ENCODE results near the gene PROZ. TPM values are rescaled to one million over a fixed set of nuclear protein-coding genes. Genes with fewer than 3 reads are reported as not detected.
"Not testable (repeated sequence)": the region's sequence is repeated elsewhere in the genome, so short reads cannot be mapped to it uniquely, and the experiment has no call there.

PROZ gene, protein sequence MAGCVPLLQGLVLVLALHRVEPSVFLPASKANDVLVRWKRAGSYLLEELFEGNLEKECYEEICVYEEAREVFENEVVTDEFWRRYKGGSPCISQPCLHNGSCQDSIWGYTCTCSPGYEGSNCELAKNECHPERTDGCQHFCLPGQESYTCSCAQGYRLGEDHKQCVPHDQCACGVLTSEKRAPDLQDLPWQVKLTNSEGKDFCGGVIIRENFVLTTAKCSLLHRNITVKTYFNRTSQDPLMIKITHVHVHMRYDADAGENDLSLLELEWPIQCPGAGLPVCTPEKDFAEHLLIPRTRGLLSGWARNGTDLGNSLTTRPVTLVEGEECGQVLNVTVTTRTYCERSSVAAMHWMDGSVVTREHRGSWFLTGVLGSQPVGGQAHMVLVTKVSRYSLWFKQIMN
- total RNA-seq (not detected), polyA plus RNA-seq (not detected), total RNA-seq (0 reads per million in 6 experiments)

DNA sequence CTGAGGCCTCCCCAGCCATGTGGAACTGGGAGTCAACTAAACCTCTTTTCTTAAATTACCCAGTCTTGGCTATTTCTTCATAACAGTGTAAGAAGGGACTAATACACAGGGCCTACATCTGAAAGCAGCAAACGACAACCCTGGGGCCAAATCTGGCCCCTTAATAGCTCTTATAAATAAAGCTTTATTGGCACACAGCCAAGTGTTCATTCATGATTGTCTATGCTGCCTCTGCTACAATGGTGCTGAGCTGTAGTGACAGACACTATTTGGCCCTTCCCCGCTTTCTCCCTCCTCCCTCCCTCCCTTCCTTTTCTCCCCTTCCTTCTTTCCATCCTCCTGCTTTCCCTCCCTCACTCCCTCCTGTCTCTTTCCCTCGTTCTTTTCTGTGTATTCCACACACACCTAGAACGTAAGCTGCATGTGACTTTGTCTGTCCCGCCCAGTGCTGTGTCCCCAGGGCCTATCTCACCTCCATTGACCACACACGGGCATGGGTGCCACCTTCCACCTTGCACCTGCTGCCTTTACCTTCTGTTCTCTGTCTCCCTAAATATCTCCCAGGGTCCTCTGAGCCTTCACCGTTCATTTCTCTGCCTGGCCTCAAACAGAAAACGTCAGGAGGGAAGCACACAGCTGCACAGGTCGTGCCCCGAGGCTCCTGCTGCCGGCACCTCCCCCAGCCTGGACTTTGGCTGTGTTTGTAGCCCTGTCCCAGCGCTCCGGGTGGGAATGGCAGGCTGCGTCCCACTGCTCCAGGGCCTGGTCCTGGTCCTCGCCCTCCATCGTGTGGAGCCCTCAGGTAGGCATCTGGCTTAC is at the start of gene PROZ:
PROZ (plus strand) TSS at position 720 of the 819 bp plus-strand sequence; CDS start at position 733, 13 bp downstream.
- no peak for ATAC-seq
- Mint-ChIP-seq H3K36me3 (no peaks in the 10 kb centered on the region), H3K27me3 (no peaks in the 10 kb centered on the region), H3K4me3 (no peak within 1 kb of the TSS), H3K4me1 (peaks cover 14 to 24% (median 21%) of the 10 kb centered on the region in 4 donors), H3K9me3 (peaks cover 0 to 10% (median 0%) of the 10 kb centered on the region in 9 donors), H3K27ac (peak within 1 kb of the TSS in 1 of 10 donors; percentile 65)
- no peak for DNase-seq
- POLR2A ChIA-PET, result no interaction called here

DNA sequence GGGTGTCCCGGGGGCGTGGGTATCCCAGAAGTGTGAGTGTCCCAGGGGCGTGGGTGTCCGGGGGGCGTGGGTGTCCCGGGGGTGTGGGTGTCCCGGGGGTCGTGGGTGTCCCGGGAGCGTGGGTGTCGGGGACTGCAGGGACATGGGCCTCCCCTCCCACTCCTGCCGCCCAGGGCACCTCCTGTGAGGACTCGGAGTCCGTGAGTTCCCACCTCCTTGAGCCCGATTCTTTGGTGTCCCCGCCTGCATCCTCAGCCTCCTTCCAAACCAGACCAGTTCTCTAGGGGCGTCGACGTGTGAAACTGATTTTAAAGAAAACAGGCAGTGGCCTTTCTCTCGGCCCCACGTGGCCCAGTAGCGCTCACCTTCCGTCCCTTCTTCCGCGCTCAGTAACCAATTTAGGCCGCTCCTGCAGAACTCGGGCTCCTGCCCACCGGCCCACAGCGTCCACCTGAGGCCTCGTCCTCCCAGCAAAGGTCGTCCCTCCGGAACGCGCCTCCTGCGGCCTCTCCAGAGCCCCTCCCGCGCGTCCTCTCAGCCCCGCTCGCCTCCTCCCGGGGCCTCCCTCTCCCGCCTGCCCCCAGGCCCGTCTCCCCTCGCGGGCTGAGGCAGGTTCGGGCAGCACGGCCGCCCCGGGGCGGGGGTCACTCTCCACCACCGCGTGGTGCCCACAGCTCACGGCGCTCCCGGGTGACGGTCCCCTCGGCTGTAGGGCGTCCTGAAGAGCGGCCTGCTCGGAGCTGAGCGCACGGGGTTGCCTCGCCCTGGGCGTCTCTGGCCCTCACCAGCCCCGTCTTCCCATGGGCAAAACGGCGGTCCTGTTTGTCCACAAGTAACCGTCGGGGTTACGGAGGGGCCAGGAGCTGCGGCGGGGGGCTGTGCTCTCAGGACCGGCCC is 49.0 kb upstream of the PROZ start:
- ATAC-seq, result peak; percentile 13 to 17

DNA sequence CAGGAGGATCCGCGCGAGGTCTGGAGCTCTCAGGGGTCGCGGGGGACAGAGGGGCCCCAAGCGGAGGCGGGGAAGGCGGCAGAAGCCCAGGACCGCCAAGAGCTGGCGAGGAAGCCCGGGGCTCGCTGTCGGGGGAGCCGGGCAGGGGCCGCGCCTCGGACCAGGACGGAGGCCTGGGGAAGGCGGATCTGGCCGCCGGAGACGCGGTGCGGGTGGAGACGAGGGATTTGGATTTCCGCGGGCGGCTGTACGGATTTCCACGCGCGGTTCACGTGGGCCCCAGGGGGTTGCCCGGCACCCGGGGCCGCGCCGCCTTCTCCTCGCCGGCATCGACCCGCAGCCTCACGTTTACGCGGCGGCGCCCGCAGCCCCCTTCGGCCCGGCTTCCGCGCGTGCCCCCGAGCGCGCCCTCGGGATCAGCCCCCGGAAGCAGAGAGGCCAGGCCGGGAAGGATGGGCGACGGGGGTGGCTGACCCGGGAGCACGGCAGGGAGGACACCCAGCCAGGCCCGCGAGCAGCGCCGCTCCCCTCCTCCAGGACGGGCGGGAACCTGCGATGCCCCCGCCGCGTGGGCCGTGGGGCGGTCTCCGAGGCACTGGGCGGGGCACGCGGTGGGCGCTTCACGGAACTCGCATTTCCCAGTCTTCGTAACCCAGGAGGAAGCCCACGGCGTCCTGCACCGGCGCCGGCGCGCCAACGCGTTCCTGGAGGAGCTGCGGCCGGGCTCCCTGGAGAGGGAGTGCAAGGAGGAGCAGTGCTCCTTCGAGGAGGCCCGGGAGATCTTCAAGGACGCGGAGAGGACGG is 48.2 kb upstream of the PROZ start:
- ATAC-seq, result peak; percentile 73 to 87
- Mint-ChIP-seq H3K27me3 (peaks cover 0 to 6% (median 0%) of the 10 kb centered on the region in 5 donors), H3K4me1 (peaks cover 0 to 3% (median 2%) of the 10 kb centered on the region in 4 donors), H3K4me3 (peak overlapping the region; percentile 20 to 79 (median 56)), H3K36me3 (no peaks in the 10 kb centered on the region), H3K27ac (no peak overlapping the region), H3K9me3 (no peaks in the 10 kb centered on the region)
- DNase-seq, result peak in 6 of 10 donors; percentile 13 to 63 (median 34)
- POLR2A ChIA-PET, result interaction anchor here (1.4 kb wide), 1 partner anchor 36 kb away, joined by 4 read pairs; no protein-coding TSS in a partner anchor

More for the DNA sequence above, 49.0 kb upstream of the PROZ start:
- Mint-ChIP-seq H3K4me1 (peaks cover 0 to 3% (median 2%) of the 10 kb centered on the region in 4 donors), H3K27me3 (peaks cover 0 to 8% (median 0%) of the 10 kb centered on the region in 5 donors), H3K36me3 (no peaks in the 10 kb centered on the region), H3K27ac (no peak overlapping the region), H3K9me3 (no peaks in the 10 kb centered on the region), H3K4me3 (peak overlapping the region; percentile 32 to 80 (median 61))
- peak in 1 of 10 donors; percentile 58 for DNase-seq
- POLR2A ChIA-PET, result interaction anchor here (1.4 kb wide), 1 partner anchor 37 kb away, joined by 4 read pairs; no protein-coding TSS in a partner anchor

DNA sequence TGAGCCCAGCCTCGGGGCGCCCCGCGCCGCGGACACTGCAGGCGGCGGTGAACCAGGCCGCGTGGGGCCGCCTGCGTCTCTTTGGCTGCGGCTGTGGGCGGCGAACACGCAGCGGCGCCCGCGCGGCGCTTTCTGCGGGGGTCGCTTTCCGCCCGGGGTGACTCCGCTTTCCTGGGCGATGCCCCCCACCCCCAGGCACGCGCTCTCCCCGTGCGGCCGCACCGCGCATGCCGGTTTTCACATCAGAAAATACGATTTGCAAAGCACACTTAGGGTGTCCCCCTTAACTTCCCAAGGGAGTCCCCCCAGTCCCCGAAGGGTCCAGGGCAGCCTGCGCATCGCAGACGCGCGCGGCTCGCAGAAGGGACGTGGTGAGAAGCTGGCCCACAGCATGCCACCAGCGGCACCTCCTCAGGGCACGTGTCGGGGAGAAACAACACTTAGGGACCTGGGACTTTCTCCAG is 47.6 kb upstream of the PROZ start:
- POLR2A ChIA-PET, result no interaction called here
- Mint-ChIP-seq H3K9me3 (no peaks in the 10 kb centered on the region), H3K4me3 (peak overlapping the region in 9 of 10 donors; percentile 39 to 77 (median 64)), H3K36me3 (no peaks in the 10 kb centered on the region), H3K4me1 (peaks cover 0 to 3% (median 2%) of the 10 kb centered on the region in 4 donors), H3K27ac (no peak overlapping the region), H3K27me3 (peaks cover 0 to 6% (median 0%) of the 10 kb centered on the region in 5 donors)
- DNase-seq, result peak in 1 of 10 donors; percentile 47
- ATAC-seq, result peak; percentile 38 to 61

DNA sequence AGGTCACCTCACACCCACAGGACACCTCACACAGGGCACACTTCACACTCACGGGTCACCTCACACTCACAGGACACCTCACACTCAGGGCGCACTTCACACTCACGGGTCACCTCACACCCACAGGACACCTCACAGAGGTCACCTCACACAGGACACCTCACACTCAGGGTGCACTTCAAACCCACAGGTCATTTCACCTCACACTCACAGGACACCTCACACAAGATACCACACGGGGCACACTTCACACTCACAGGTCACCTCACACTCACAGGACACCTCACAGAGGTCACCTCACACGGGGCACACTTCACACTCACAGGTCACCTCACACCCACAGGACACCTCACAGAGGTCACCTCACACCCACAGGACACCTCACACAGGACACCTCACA is 46.6 kb upstream of the PROZ start:
- POLR2A ChIA-PET, H3K9me3 Mint-ChIP-seq, ATAC-seq, DNase-seq, H3K27ac Mint-ChIP-seq, H3K36me3 Mint-ChIP-seq, H3K4me3 Mint-ChIP-seq, H3K4me1 Mint-ChIP-seq: not testable (repeated sequence)
- peaks cover 0 to 14% (median 0%) of the 10 kb centered on the region in 5 donors for H3K27me3 Mint-ChIP-seq

DNA sequence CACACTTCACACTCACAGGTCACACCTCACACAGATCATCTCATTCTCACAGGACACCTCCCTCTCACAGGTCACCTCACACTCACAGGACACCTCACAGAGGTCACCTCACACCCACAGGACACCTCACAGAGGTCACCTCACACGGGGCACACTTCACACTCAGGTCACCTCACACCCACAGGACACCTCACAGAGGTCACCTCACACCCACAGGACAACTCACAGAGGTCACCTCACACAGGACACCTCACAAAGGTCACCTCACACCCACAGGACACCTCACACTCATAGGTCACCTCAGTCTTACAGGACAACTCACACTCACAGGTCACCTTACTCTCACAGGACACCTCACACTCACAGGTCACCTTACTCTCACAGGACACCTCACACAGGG is 46.0 kb upstream of the PROZ start:
- H3K27me3 Mint-ChIP-seq, result peaks cover 0 to 17% (median 0%) of the 10 kb centered on the region in 5 donors
- H3K4me3 Mint-ChIP-seq, POLR2A ChIA-PET, H3K4me1 Mint-ChIP-seq, H3K36me3 Mint-ChIP-seq, ATAC-seq, H3K9me3 Mint-ChIP-seq, H3K27ac Mint-ChIP-seq: not testable (repeated sequence)
- peak in 1 of 10 donors; percentile 11 for DNase-seq

DNA sequence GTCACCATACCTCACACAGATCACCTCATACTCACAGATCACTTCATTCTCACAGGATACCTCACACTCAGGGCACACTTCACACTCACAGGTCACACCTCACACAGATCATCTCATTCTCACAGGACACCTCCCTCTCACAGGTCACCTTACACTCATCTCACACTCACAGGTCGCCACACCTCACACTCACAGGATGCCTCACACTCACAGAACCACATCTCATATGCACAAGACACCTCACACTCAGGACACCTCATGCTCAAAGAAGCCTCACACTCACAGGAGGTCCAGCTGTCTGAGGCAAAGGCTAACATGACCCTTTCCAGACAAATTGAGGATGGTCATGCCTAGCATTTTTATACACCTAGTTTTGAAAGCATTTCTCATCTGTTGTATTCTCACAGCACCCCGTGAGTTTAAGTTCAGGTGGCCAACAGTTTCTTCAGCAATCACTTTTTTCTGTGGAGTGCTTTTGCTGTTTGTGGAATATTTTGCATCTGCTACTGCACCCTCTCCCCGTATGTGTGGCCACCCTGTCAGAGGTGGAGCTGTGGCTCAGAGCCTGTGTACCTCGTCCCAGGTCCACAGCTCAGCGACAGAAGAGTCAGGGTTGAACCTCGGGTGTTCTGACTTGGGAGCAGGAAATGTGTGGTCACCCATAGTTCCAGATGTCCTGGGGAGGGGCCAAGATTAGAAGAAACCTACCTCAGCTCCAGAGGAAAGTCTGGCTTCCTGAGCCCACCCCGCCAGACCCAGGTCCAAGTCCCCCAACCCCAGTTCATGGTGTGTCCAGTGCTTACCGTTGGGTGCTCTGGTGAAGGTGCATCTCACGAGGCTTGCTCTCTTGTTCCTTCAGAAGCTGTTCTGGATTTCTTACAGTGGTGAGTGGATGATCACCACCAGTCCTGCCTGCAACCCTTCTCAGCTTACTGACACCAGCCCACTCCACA is 45.3 kb upstream of the PROZ start:
- Mint-ChIP-seq H3K9me3 (no peaks in the 10 kb centered on the region), H3K27me3 (peaks cover 0 to 17% (median 0%) of the 10 kb centered on the region in 5 donors), H3K4me1 (peaks cover 0 to 3% (median 2%) of the 10 kb centered on the region in 4 donors), H3K27ac (no peak overlapping the region), H3K36me3 (no peaks in the 10 kb centered on the region), H3K4me3 (peak overlapping the region in 2 of 10 donors; percentile 6 to 14)
- ATAC-seq, result no peak
- POLR2A ChIA-PET, result no interaction called here
- DNase-seq, result peak in 2 of 10 donors; percentile 14 to 55

DNA sequence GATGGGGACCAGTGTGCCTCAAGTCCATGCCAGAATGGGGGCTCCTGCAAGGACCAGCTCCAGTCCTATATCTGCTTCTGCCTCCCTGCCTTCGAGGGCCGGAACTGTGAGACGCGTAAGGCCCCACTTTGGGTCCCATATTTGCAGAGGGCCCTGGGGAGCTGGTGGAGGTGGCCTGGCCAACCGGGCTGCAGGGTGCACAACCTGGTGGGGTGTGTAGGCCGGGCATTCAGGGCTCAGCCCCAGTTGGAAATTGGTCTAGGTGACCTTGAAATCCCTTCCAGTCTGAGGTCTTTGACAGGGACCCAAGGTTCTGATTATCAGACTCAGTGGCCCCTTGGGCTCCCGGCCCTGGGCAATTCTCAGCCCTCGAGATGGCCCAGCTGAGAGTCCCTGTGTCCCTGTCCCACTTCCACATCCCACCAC is 44.6 kb upstream of the PROZ start:
- DNase-seq, result peak in 2 of 10 donors; percentile 1 to 44
- Mint-ChIP-seq H3K4me3 (peak overlapping the region in 1 of 10 donors; percentile 14), H3K4me1 (peaks cover 0 to 3% (median 2%) of the 10 kb centered on the region in 4 donors), H3K36me3 (no peaks in the 10 kb centered on the region), H3K9me3 (no peaks in the 10 kb centered on the region), H3K27me3 (peaks cover 0 to 17% (median 0%) of the 10 kb centered on the region in 5 donors), H3K27ac (no peak overlapping the region)
- ATAC-seq, result no peak
- POLR2A ChIA-PET, result no interaction called here

DNA sequence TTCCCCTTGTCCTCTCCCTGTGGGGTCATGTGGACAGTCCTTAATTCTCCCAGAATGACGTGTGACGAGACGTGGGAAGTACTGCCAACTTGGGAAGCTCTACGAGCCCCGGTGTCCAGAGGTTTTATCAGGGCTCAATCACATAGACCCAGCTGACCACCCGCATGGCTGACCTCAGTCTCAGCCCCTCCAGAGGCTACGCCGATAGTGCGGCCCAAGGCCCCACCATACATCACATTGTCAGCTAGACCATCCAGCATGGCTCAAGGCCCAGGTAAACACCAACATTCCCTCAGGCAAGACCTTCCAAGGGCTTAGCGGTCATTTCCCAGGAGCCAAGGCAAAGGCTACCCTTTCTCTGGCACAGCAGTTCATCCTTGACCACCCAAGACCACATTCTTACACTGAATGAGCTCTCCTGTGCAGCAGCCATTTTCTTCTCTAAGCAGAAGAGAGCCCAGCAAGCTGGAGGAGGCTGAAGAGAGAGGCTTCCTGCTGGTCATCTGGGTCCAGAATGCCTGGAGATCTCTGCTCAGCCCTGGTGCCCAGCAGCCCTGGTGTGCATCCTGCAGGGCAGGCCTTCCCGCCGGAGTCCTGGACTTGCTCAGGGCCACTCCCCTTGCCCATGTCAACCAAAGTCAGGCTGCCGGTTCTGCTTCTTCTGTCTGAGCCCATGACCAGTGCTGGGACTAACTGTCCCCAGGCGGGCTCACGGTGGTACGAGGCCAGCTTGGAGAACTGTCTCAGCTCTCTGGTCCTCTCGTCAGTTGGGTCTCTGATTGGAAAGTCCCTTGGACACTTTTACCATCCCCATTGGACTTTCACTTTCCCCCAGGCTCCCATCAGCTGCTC is 43.7 kb upstream of the PROZ start:
- no peaks in the 10 kb centered on the region for H3K9me3 Mint-ChIP-seq
- no peaks in the 10 kb centered on the region for H3K4me1 Mint-ChIP-seq
- H3K4me3 Mint-ChIP-seq, result no peak overlapping the region
- DNase-seq, result peak in 2 of 10 donors; percentile 14 to 19
- H3K27me3 Mint-ChIP-seq, result peaks cover 0 to 19% (median under 1%) of the 10 kb centered on the region in 5 donors
- H3K27ac Mint-ChIP-seq, result no peak overlapping the region
- POLR2A ChIA-PET, result no interaction called here
- H3K36me3 Mint-ChIP-seq, result no peaks in the 10 kb centered on the region
- no peak for ATAC-seq
